K562 (cell line): ENCODE data around the gene CCDC106. TPM values are rescaled to one million over a fixed set of nuclear protein-coding genes. Genes with fewer than 3 reads are reported as not detected.
A peak's percentile ranks its signal among the peaks of the same experiment; 100 is the strongest.

Experiments used
- CCNT2 ChIP-seq: IDR thresholded peaks from 2 replicates; pipeline ENCODE4 v1.6.1; 2011; ENCODE audit warnings: borderline replicate concordance, low read depth, mild to moderate bottlenecking, moderate library complexity, mixed read lengths, low read length; ENCODE audit not compliant: insufficient read length; ENCODE audit errors: extremely low read depth
- CHD1 ChIP-seq: fragments of 200-600 bp; sonication (generic); IDR thresholded peaks from one replicate; pipeline ENCODE4 v1.6.1; 2012; ENCODE audit warnings: mild to moderate bottlenecking, moderate library complexity, low read length, inconsistent platforms
- ELK3 ChIP-seq: fragments of 450-650 bp; formaldehyde crosslinking; IDR thresholded peaks from 2 replicates; pipeline ENCODE4 v1.4.0; 2020; ENCODE audit warnings: mild to moderate bottlenecking
- SP2 ChIP-seq: IDR thresholded peaks from 2 replicates; pipeline ENCODE4 v1.6.1; 2011; ENCODE audit warnings: mild to moderate bottlenecking, low read depth, low read length, moderate library complexity; ENCODE audit not compliant: poor library complexity, severe bottlenecking; ENCODE audit errors: extremely low read depth
- ZFP91 ChIP-seq: sonication (generic); formaldehyde crosslinking; IDR thresholded peaks from 2 replicates; pipeline ENCODE4 v1.8.0; 2022; ENCODE audit warnings: mild to moderate bottlenecking, missing genetic modification reagents
- ZNF354B ChIP-seq: fragments of 250-450 bp; sonication (Bioruptor Pico); IDR thresholded peaks from 2 replicates; pipeline ENCODE4 v1.4.0; 2020
- polyA plus RNA-seq, 8 experiments: library from polyadenylated mRNA; depleted of rRNA in 4 of 8; stranded (reverse) in 5 of 8; unstranded in 3 of 8; fragments of >200 nt; fragmentation: Nextera tagmentation in 2 of 8; fragmentation: Illumina TruSeq in 1 of 8; extraction: Ambion mirVana in 2 of 8; extraction: Trizol in 1 of 8; gene quantifications; 2 replicates each; pipeline versions ENCODE4 v1.2.1 to v1.2.3, GENCODE V29; 2011 to 2014; ENCODE audit warnings: inconsistent platforms in 1 of 8, missing spikeins in 1 of 8
- total RNA-seq, 7 experiments: library from RNA; depleted of rRNA in 6 of 7; stranded (reverse); fragments of >200 nt in 6 of 7; fragmentation: Illumina TruSeq in 2 of 7; extraction: Trizol in 2 of 7; gene quantifications; 2 replicates each; pipeline versions ENCODE4 v1.2.1 to v1.2.3, GENCODE V29; 2011 to 2021; ENCODE audit warnings: low replicate concordance in 1 of 7
- TF ChIP-seq, protein P1 (sequence below): fragments of 450-650 bp; IDR thresholded peaks from 2 replicates; pipeline ENCODE4 v1.6.1; 2018; ENCODE audit warnings: mild to moderate bottlenecking, low read depth; ENCODE audit not compliant: partially characterized antibody
- TF ChIP-seq, protein P2 (sequence below): fragments of 200-600 bp; sonication (generic); IDR thresholded peaks from one replicate; pipeline ENCODE4 v1.6.1; 2012; ENCODE audit warnings: mild to moderate bottlenecking, low read depth, low read length, inconsistent platforms

Gene CCDC106
- total and polyA plus RNA-seq, 9 of the 15 experiments (the other 6 are each of a cell fraction or from before 2014, with no cell fraction given), result 0.10 to 27.5 (median 15.0) TPM; not detected in 1

DNA sequence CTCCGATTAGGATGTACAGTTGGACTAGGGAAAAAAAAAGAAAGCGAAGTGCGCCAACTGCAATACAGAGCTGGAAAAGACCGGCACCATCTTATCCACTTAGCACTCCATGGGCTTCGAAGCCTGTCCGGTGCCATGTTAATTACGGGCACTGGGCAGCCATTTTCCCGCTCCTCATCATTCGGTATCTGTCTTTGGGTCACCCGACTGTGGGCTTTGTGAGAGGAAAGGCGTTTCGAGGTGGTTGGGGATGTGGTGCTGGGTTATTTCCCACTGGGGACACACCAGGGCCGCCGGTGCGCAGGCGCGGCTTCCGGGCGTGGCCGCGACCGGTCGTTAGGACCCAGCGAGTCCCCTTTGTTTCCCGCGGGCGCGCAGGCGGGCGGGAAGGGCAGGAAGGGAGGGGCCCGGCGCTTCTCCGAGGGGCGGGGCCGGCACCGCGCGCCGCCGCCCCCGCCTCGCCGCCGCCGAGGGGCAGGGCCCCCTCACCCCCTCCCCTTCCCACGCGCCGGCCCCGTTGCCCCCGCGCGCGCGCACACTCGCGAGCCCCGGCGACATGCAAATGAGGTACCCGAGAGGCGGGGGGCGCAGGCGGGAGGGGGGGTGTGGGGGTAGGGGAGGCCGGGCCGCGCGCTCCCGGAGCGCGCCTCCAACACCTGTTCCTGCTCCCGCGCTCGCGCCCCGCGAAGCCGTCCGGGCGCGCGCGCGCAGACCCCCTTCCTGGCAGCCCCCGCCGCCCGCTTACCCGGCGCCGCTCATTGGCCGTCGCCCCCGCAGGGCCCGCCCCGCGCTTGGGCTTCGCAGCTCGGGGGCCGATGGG is 48.0 kb upstream of the CCDC106 start, which contains the start of gene ZNF524 (continued):
- TF ChIP-seq, protein P1, sequence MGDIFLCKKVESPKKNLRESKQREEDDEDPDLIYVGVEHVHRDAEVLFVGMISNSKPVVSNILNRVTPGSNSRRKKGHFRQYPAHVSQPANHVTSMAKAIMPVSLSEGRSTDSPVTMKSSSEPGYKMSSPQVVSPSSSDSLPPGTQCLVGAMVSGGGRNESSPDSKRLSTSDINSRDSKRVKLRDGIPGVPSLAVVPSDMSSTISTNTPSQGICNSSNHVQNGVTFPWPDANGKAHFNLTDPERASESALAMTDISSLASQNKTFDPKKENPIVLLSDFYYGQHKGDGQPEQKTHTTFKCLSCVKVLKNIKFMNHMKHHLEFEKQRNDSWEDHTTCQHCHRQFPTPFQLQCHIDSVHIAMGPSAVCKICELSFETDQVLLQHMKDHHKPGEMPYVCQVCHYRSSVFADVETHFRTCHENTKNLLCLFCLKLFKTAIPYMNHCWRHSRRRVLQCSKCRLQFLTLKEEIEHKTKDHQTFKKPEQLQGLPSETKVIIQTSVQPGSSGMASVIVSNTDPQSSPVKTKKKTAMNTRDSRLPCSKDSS, result no peak
- TF ChIP-seq, protein P2, sequence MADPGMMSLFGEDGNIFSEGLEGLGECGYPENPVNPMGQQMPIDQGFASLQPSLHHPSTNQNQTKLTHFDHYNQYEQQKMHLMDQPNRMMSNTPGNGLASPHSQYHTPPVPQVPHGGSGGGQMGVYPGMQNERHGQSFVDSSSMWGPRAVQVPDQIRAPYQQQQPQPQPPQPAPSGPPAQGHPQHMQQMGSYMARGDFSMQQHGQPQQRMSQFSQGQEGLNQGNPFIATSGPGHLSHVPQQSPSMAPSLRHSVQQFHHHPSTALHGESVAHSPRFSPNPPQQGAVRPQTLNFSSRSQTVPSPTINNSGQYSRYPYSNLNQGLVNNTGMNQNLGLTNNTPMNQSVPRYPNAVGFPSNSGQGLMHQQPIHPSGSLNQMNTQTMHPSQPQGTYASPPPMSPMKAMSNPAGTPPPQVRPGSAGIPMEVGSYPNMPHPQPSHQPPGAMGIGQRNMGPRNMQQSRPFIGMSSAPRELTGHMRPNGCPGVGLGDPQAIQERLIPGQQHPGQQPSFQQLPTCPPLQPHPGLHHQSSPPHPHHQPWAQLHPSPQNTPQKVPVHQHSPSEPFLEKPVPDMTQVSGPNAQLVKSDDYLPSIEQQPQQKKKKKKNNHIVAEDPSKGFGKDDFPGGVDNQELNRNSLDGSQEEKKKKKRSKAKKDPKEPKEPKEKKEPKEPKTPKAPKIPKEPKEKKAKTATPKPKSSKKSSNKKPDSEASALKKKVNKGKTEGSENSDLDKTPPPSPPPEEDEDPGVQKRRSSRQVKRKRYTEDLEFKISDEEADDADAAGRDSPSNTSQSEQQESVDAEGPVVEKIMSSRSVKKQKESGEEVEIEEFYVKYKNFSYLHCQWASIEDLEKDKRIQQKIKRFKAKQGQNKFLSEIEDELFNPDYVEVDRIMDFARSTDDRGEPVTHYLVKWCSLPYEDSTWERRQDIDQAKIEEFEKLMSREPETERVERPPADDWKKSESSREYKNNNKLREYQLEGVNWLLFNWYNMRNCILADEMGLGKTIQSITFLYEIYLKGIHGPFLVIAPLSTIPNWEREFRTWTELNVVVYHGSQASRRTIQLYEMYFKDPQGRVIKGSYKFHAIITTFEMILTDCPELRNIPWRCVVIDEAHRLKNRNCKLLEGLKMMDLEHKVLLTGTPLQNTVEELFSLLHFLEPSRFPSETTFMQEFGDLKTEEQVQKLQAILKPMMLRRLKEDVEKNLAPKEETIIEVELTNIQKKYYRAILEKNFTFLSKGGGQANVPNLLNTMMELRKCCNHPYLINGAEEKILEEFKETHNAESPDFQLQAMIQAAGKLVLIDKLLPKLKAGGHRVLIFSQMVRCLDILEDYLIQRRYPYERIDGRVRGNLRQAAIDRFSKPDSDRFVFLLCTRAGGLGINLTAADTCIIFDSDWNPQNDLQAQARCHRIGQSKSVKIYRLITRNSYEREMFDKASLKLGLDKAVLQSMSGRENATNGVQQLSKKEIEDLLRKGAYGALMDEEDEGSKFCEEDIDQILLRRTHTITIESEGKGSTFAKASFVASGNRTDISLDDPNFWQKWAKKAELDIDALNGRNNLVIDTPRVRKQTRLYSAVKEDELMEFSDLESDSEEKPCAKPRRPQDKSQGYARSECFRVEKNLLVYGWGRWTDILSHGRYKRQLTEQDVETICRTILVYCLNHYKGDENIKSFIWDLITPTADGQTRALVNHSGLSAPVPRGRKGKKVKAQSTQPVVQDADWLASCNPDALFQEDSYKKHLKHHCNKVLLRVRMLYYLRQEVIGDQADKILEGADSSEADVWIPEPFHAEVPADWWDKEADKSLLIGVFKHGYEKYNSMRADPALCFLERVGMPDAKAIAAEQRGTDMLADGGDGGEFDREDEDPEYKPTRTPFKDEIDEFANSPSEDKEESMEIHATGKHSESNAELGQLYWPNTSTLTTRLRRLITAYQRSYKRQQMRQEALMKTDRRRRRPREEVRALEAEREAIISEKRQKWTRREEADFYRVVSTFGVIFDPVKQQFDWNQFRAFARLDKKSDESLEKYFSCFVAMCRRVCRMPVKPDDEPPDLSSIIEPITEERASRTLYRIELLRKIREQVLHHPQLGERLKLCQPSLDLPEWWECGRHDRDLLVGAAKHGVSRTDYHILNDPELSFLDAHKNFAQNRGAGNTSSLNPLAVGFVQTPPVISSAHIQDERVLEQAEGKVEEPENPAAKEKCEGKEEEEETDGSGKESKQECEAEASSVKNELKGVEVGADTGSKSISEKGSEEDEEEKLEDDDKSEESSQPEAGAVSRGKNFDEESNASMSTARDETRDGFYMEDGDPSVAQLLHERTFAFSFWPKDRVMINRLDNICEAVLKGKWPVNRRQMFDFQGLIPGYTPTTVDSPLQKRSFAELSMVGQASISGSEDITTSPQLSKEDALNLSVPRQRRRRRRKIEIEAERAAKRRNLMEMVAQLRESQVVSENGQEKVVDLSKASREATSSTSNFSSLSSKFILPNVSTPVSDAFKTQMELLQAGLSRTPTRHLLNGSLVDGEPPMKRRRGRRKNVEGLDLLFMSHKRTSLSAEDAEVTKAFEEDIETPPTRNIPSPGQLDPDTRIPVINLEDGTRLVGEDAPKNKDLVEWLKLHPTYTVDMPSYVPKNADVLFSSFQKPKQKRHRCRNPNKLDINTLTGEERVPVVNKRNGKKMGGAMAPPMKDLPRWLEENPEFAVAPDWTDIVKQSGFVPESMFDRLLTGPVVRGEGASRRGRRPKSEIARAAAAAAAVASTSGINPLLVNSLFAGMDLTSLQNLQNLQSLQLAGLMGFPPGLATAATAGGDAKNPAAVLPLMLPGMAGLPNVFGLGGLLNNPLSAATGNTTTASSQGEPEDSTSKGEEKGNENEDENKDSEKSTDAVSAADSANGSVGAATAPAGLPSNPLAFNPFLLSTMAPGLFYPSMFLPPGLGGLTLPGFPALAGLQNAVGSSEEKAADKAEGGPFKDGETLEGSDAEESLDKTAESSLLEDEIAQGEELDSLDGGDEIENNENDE, result no peak
- TF ChIP-seq ELK3 (no peak), CHD1 (peak; percentile 59), ZNF354B (no peak), ZFP91 (CRISPR knock-in tag) (peak; percentile 78), CCNT2 (peak; percentile 84), SP2 (no peak)
